ENCODE results near the gene SLC46A3. TPM values are rescaled to one million over a fixed set of nuclear protein-coding genes. Genes with fewer than 3 reads are reported as not detected.
"Not testable (repeated sequence)": the region's sequence is repeated elsewhere in the genome, so short reads cannot be mapped to it uniquely, and the experiment has no call there.

Gene SLC46A3
- total RNA-seq, 2 experiments from 2014 or later = 2.2 to 3.2 TPM

DNA sequence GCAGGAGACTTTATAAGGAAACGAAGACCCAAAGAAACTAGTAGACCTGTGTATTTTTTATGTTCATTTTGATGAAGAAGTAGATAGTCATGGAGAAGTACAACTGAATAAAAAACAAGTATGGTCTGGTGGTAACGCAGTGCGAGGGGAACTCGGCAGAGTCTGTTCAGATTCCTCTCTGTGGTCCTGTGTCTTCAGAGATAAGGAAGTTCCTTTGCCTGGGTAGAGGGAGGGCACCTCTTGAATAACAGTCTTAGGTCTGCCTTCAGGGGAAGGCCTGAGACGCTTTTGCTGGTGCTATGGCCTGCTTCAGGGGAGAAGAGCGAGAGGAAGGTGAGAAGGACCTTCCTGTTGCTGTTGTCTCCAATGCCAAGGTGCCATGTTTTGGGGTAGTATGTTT is 25.9 kb upstream of the SLC46A3 start:
- Mint-ChIP-seq H3K9me3 (no peaks in the 10 kb centered on the region), H3K4me1 (ENCODE audit: low read depth) (no peaks in the 10 kb centered on the region), H3K36me3 (ENCODE audit: low read depth) (no peaks in the 10 kb centered on the region), H3K27ac (no peak overlapping the region), H3K27me3 (ENCODE audit: low read depth) (peaks cover 6% of the 10 kb centered on the region), H3K4me3 (no peak overlapping the region)
- CTCF ChIA-PET = interaction anchor here (0.6 to 1.4 kb wide), 2 partner anchors 17 to 50 kb away, joined by 3 to 4 read pairs; no protein-coding TSS in a partner anchor
- DNase-seq = no peak
- intact Hi-C loops (cut with micrococcal nuclease) = no loop called here

DNA sequence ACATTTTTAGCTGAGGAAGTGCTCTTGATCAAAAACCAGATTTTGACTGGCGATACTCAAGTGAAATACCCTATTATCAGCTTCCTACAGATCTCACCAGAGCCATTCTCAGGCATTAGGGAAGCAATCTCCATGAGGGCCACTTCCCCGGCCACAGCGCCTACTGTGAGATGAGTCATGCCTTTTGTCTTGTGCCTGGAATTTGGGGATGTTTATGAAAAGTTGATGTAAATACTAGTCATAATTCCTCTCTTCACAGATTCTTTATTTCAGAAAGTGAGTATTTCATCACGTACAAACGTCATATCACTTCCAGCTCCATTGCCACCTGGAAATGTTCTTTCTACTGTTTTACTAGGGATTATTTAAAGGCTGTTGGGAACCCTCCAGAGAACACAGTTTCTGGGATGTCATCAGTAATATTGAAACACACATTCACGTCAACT is 25.3 kb upstream of the SLC46A3 start:
- no peaks in the 10 kb centered on the region for H3K4me1 Mint-ChIP-seq (ENCODE audit: low read depth)
- no peaks in the 10 kb centered on the region for H3K36me3 Mint-ChIP-seq (ENCODE audit: low read depth)
- H3K9me3 Mint-ChIP-seq = no peaks in the 10 kb centered on the region
- CTCF ChIA-PET = interaction anchor here (1.4 kb wide), 1 partner anchor 51 kb away, joined by 4 read pairs; no protein-coding TSS in a partner anchor
- intact Hi-C loops (cut with micrococcal nuclease) = no loop called here
- H3K27me3 Mint-ChIP-seq (ENCODE audit: low read depth) = peaks cover 6% of the 10 kb centered on the region
- no peak overlapping the region for H3K4me3 Mint-ChIP-seq
- DNase-seq = no peak
- H3K27ac Mint-ChIP-seq = no peak overlapping the region

DNA sequence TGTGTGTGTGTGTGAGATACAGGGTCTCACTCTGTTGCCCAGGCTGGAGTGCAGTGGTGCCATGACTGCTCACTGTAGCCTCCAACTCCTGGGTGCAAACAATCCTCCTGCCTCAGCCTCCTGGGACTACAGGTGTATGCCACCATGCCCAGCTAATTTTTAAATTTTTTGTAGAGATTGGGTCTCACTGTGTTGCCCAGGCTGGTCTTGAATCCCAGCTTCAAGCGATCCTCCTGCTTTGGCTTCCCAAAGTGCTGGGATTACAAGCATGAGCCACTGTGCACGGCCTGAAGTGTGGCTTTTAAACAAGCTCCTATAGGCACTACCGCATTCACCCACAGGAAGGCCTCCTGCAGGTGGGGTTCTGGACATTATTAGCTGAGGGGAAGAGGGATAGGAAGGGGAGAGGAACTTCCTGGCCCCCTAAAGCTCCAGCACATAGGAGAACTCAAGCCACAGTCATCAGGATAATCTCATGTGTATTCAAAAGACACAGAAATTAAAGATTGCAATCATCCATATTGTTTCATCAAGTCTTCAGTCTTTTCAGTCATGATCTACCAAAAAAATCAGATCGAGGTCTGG is 24.8 kb upstream of the SLC46A3 start:
- H3K4me1 Mint-ChIP-seq (ENCODE audit: low read depth) = no peaks in the 10 kb centered on the region
- intact Hi-C loops (cut with micrococcal nuclease) = no loop called here
- no peak overlapping the region for H3K4me3 Mint-ChIP-seq
- H3K27ac Mint-ChIP-seq = no peak overlapping the region
- DNase-seq = no peak
- peaks cover 6% of the 10 kb centered on the region for H3K27me3 Mint-ChIP-seq (ENCODE audit: low read depth)
- no peaks in the 10 kb centered on the region for H3K36me3 Mint-ChIP-seq (ENCODE audit: low read depth)
- no peaks in the 10 kb centered on the region for H3K9me3 Mint-ChIP-seq
- CTCF ChIA-PET = interaction anchor here (1.4 kb wide), 1 partner anchor 52 kb away, joined by 4 read pairs; no protein-coding TSS in a partner anchor

DNA sequence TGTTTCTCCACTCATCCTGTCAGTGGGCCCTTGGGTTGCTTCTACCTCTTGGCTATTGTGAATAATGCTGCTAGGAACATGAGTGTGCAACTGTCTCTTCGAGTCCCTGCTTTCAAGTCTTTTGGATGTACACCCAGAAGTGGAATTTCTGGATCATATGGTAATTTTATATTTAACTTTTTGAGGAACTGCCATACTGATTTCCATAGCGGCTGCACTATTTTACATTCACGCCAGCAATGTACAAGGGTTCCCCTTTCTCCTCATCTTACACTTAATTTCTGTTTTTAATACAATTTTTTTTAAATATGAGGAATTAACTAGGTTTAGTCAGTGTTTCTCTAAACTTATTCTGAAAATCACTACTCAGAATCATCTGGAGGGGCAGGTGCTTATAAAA is 24.2 kb upstream of the SLC46A3 start:
- Mint-ChIP-seq H3K9me3 (no peaks in the 10 kb centered on the region), H3K36me3 (ENCODE audit: low read depth) (no peaks in the 10 kb centered on the region), H3K4me1 (ENCODE audit: low read depth) (no peaks in the 10 kb centered on the region), H3K27ac (no peak overlapping the region), H3K27me3 (ENCODE audit: low read depth) (peaks cover 6% of the 10 kb centered on the region), H3K4me3 (no peak overlapping the region)
- no peak for DNase-seq
- intact Hi-C loops (cut with micrococcal nuclease) = no loop called here
- CTCF ChIA-PET = no interaction called here

DNA sequence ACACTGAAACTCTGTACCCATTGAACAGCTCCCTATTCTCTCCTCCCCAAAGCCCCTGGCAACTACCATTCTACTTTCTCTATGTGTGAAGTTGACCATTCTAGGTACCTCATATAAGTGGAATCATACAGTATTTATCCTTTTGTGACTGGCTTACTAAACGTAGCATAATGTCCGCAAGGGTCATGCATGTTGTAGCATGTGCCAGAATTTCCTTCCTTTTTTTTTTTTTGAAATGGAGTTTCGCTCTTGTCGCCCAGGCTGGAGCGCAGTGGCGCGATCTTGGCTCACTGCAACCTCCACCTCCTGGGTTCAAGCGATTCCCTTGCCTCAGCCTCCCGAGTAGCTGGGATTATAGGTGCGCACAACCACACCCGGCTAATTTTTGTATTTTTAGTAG is 23.7 kb upstream of the SLC46A3 start:
- H3K27me3 Mint-ChIP-seq (ENCODE audit: low read depth); CTCF ChIA-PET: not testable (repeated sequence)

DNA sequence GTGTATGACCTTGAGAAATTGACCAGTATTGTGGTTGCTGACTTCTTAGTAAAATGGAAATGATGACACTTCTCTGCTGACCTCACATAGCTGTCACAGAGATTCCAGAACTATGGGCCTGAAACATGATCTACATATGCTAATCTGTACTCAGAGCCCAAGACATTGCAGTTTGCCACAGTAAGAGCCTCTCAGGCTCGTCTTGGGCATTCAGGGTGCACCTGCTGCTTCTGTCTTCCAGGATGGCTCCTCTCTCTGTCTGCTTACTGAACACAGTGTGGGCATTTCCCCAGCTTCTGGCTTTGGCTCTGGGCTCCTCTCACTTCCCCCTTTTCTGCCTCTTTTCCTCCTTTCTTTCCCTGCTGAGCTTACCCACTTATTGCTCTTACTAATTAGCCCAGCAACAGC is 22.3 kb upstream of the SLC46A3 start:
- intact Hi-C loops (cut with micrococcal nuclease) = no loop called here
- Mint-ChIP-seq H3K27me3 (ENCODE audit: low read depth) (peaks cover 6% of the 10 kb centered on the region), H3K36me3 (ENCODE audit: low read depth) (no peaks in the 10 kb centered on the region), H3K9me3 (no peaks in the 10 kb centered on the region), H3K4me1 (ENCODE audit: low read depth) (peaks cover 2% of the 10 kb centered on the region), H3K4me3 (no peak overlapping the region), H3K27ac (no peak overlapping the region)
- no peak for DNase-seq
- CTCF ChIA-PET = no interaction called here

More for the DNA sequence above, 23.7 kb upstream of the SLC46A3 start:
- H3K4me1 Mint-ChIP-seq (ENCODE audit: low read depth); H3K9me3 Mint-ChIP-seq; intact Hi-C loops (cut with micrococcal nuclease); H3K4me3 Mint-ChIP-seq; DNase-seq; H3K36me3 Mint-ChIP-seq (ENCODE audit: low read depth); H3K27ac Mint-ChIP-seq: not testable (repeated sequence)

DNA sequence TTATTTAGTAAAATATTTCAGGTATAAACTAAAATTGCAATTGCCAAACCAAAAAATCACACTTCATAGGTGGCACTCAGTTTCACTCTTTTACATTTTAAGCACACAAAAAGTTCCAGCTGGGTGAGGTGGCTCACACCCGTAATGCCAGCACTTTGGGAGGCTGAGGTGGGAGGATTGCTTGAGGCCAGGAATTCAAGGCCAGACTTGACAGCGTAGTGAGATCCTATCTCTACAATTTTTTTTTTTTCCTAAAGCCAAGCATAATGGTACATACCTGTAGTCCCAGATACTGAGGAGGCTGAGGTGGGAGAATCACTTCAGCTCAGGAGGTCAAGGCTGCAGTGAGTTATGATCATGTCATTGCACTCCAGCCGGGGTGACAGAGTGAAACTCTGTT is 20.6 kb upstream of the SLC46A3 start:
- intact Hi-C loops (cut with micrococcal nuclease) = no loop called here
- DNase-seq = no peak
- no peak overlapping the region for H3K27ac Mint-ChIP-seq
- CTCF ChIA-PET = no interaction called here
- no peaks in the 10 kb centered on the region for H3K36me3 Mint-ChIP-seq (ENCODE audit: low read depth)
- H3K27me3 Mint-ChIP-seq (ENCODE audit: low read depth) = peaks cover 6% of the 10 kb centered on the region
- H3K9me3 Mint-ChIP-seq = no peaks in the 10 kb centered on the region
- peaks cover 9% of the 10 kb centered on the region for H3K4me1 Mint-ChIP-seq (ENCODE audit: low read depth)
- no peak overlapping the region for H3K4me3 Mint-ChIP-seq

DNA sequence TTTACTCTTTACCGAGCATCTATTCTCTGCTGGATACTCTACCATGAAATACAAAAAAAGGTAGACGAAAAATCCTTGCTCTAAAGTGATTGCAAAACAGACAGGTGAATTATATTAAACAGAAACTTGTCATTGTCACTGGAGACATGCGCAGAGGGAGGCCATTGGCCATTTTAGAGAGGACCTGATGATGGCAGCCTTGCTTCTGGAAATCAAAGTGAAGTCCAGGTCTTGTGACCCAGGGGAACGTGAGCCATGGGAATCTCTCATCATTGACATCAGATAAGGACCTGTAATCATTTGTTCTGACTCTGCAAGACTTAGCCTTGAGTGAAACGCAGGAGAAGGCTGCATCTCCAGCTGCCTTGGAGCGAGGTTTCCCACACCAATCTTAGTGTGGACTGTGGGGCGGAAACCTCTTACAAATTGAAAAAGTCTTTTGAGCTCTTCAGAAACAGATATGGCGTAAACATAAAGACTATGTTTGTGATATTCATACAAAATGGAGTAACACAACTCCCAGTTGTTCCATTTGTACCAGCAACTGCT is 16.8 kb upstream of the SLC46A3 start:
- DNase-seq = no peak
- H3K9me3 Mint-ChIP-seq = no peaks in the 10 kb centered on the region
- CTCF ChIA-PET = no interaction called here
- H3K27ac Mint-ChIP-seq = no peak overlapping the region
- H3K4me1 Mint-ChIP-seq (ENCODE audit: low read depth) = peaks cover 9% of the 10 kb centered on the region
- no peak overlapping the region for H3K4me3 Mint-ChIP-seq
- intact Hi-C loops (cut with micrococcal nuclease) = no loop called here
- peaks cover 6% of the 10 kb centered on the region for H3K27me3 Mint-ChIP-seq (ENCODE audit: low read depth)
- no peaks in the 10 kb centered on the region for H3K36me3 Mint-ChIP-seq (ENCODE audit: low read depth)

DNA sequence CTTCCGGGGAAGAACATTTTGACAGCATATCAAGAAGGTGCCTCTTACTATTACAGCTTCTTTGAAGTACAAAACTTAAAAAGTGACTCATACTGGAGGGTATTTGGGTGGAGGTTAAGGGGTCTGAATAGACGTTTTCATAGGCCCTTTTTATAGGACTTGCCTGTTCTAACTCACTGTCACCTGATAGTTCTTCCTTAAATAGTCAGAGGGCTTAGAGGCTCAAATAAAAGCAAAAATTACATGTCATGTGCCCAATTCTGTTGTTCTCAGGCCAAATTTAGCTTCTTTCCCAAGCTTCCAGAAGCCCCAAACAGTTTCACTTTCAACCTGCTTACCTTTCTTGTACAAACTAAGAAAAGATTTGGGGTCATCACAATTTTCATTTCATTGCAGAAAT is 16.1 kb upstream of the SLC46A3 start:
- no peaks in the 10 kb centered on the region for H3K36me3 Mint-ChIP-seq (ENCODE audit: low read depth)
- no peaks in the 10 kb centered on the region for H3K9me3 Mint-ChIP-seq
- intact Hi-C loops (cut with micrococcal nuclease) = no loop called here
- DNase-seq = no peak
- H3K27me3 Mint-ChIP-seq (ENCODE audit: low read depth) = peaks cover 2% of the 10 kb centered on the region
- CTCF ChIA-PET = no interaction called here
- peaks cover 9% of the 10 kb centered on the region for H3K4me1 Mint-ChIP-seq (ENCODE audit: low read depth)
- H3K27ac Mint-ChIP-seq = no peak overlapping the region
- H3K4me3 Mint-ChIP-seq = no peak overlapping the region

DNA sequence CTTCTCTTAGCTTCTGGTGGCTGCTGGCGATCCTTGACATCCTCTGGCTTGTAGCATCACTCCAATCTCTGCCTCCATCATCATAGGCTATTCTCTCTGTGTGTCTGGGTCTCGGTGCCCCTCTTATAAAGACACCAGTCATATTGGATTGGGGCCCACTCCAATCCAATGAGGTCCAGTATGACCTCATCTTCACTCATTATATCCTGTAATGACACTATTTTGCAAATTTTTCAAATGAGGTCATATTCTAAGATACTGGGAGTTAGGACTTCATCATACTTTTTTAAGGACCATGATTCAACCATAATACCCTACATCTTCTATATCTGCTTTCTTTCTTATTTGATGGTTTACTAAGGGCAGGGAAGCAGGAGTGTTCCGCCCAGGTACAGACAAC is 12.0 kb upstream of the SLC46A3 start:
- peaks cover 4% of the 10 kb centered on the region for H3K4me1 Mint-ChIP-seq (ENCODE audit: low read depth)
- intact Hi-C loops (cut with micrococcal nuclease) = no loop called here

DNA sequence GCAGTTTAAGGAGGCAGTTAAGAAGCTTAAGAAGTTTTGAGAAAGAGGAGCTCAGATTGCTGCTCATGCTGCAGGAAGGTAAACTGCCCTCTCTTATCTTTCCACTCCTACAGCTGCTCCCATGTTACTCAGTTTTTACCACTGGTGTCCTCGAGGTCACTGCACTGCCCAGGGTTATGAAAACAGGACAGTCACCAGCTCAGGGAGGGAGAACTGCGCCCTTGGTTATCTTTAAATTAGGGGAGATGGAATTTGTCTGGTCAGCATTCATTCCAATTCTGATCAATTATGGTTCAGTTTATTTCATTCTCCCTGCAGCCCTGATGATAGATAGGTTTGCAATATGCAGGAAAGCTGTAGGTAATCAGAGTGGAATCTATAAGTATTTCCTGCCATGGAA is 10.8 kb upstream of the SLC46A3 start:
- intact Hi-C loops (cut with micrococcal nuclease) = no loop called here
- Mint-ChIP-seq H3K27me3 (ENCODE audit: low read depth) (peaks cover 11% of the 10 kb centered on the region), H3K36me3 (ENCODE audit: low read depth) (no peaks in the 10 kb centered on the region), H3K27ac (no peak overlapping the region), H3K4me1 (ENCODE audit: low read depth) (no peaks in the 10 kb centered on the region), H3K9me3 (no peaks in the 10 kb centered on the region), H3K4me3 (no peak overlapping the region)
- CTCF ChIA-PET = no interaction called here
- no peak for DNase-seq

More for the DNA sequence above, 12.0 kb upstream of the SLC46A3 start:
- peaks cover 11% of the 10 kb centered on the region for H3K27me3 Mint-ChIP-seq (ENCODE audit: low read depth)
- CTCF ChIA-PET = no interaction called here
- no peaks in the 10 kb centered on the region for H3K9me3 Mint-ChIP-seq
- DNase-seq = no peak
- H3K4me3 Mint-ChIP-seq = no peak overlapping the region
- H3K36me3 Mint-ChIP-seq (ENCODE audit: low read depth) = no peaks in the 10 kb centered on the region
- H3K27ac Mint-ChIP-seq = no peak overlapping the region

DNA sequence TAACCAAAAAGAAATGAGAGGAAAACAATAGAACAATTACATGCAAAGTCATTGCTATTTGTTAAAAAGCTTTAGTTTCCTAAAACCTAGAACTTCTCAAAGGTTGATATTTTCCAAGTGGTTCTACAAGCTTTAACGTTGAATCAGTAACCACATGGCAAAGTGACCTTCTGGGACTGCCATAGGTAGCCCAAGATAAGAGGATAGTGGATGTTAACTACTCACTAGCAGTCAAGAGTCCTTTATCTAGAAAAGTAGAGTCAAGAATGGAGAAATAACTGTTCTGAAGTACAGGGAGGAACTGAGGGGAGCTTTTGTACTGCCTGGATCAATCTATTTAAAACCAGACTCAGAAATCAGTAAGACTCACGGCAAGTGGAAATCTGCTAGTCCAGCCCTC is 9.9 kb upstream of the SLC46A3 start:
- H3K4me1 Mint-ChIP-seq (ENCODE audit: low read depth) = no peaks in the 10 kb centered on the region
- peaks cover 11% of the 10 kb centered on the region for H3K27me3 Mint-ChIP-seq (ENCODE audit: low read depth)
- DNase-seq = no peak
- no peaks in the 10 kb centered on the region for H3K9me3 Mint-ChIP-seq
- H3K27ac Mint-ChIP-seq = no peak overlapping the region
- intact Hi-C loops (cut with micrococcal nuclease) = no loop called here
- no peaks in the 10 kb centered on the region for H3K36me3 Mint-ChIP-seq (ENCODE audit: low read depth)
- H3K4me3 Mint-ChIP-seq = no peak overlapping the region
- CTCF ChIA-PET = no interaction called here

DNA sequence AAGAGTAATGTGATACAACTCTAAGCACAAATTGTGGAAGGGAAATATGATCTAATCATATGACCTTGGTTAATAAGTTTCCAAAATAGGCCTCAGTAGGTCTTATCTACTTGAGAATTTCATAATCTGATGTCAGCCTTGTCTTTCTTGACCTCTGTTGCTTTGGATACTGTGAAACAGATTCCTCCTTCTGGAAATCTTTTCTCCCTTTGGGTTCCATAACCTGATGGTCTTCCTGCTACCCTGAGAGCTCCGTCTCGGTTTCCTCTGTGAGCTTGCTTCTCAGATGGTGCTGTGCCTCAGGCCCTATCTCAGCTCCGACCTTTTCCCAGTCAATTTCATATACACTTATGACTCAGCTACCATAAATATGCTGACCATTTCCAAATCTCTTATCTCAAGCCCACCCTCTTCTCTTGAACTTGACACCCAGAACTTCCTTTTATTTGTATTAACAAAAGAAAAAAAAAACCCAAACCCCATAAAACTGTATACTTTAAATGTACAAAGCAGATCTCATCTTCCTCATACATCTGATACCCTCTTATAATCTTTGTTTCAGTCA is 6.4 kb upstream of the SLC46A3 start:
- no peak for DNase-seq
- Mint-ChIP-seq H3K4me3 (no peak overlapping the region), H3K36me3 (ENCODE audit: low read depth) (no peaks in the 10 kb centered on the region), H3K27ac (no peak overlapping the region), H3K9me3 (no peaks in the 10 kb centered on the region), H3K27me3 (ENCODE audit: low read depth) (peaks cover 10% of the 10 kb centered on the region), H3K4me1 (ENCODE audit: low read depth) (no peaks in the 10 kb centered on the region)
- intact Hi-C loops (cut with micrococcal nuclease) = no loop called here
- CTCF ChIA-PET = no interaction called here

Measured in activated naive CD4-positive, alpha-beta T cell treated with anti-CD3 and anti-CD28 coated beads for 36 hours (primary cell).